GM12891 (cell line): ENCODE data around the gene SLIT1.

Experiments used
- DNase-seq: peaks from one replicate; pipeline ENCODE4 v3.0.0; 2011; ENCODE audit warnings: low spot score; ENCODE audit not compliant: insufficient read length
- FAIRE-seq: peaks from 2 replicates; lab custom pipeline; 2011; peaks lifted over from hg19 to GRCh38; lab: Jason Lieb, UNC
- PAX5 ChIP-seq: IDR thresholded peaks from 2 replicates; pipeline ENCODE4 v1.6.1; 2011; ENCODE audit warnings: low read length, moderate library complexity, mild to moderate bottlenecking; ENCODE audit not compliant: insufficient read depth, severe bottlenecking
- POLR2A ChIP-seq: IDR thresholded peaks from 2 replicates; pipeline ENCODE4 v1.6.1; 2011; ENCODE audit warnings: low read depth, low read length, control low read depth
- POLR2AphosphoS5 ChIP-seq: IDR thresholded peaks from 2 replicates; pipeline ENCODE4 v1.6.1; 2011; ENCODE audit warnings: low read depth, low read length, control low read depth
- POU2F2 ChIP-seq: IDR thresholded peaks from 2 replicates; pipeline ENCODE4 v1.6.1; 2011; ENCODE audit warnings: low read depth, mild to moderate bottlenecking, control low read depth, low read length, moderate library complexity
- SPI1 ChIP-seq: IDR thresholded peaks from 2 replicates; pipeline ENCODE4 v1.6.1; 2011; ENCODE audit warnings: low read depth, low read length, control low read depth
- TAF1 ChIP-seq: IDR thresholded peaks from 2 replicates; pipeline ENCODE4 v1.6.1; 2011; ENCODE audit warnings: low read depth, low read length, control low read depth

Gene SLIT1

GRCh38 chr10:97109547-97109946, 76.2 kb downstream of the SLIT1 start:
- no peak for DNase-seq
- TF ChIP-seq POU2F2, result no peak
- no peak for TF ChIP-seq SPI1
- FAIRE-seq, result no peak

GRCh38 chr10:97107551-97107950, 78.2 kb downstream of the SLIT1 start:
- no peak for TF ChIP-seq SPI1
- no peak for TF ChIP-seq POLR2A
- TF ChIP-seq PAX5, result no peak
- no peak for TF ChIP-seq POLR2AphosphoS5
- FAIRE-seq (no peak), DNase-seq (no peak)

GRCh38 chr10:97106207-97106606, 79.6 kb downstream of the SLIT1 start:
- FAIRE-seq (no peak), DNase-seq (no peak)
- no peak for TF ChIP-seq POU2F2
- no peak for TF ChIP-seq TAF1
- no peak for TF ChIP-seq POLR2AphosphoS5
- no peak for TF ChIP-seq POLR2A
- TF ChIP-seq PAX5, result no peak
- no peak for TF ChIP-seq SPI1

- no peak for TF ChIP-seq POLR2AphosphoS5
- TF ChIP-seq SPI1, result no peak
- no peak for TF ChIP-seq POLR2A
- no peak for TF ChIP-seq POU2F2
- no peak for TF ChIP-seq TAF1
- TF ChIP-seq PAX5, result no peak
- no peak for FAIRE-seq
- DNase-seq, result no peak
Measured at GRCh38 chr10:97105303-97105702, 80.5 kb downstream of the SLIT1 start.

DNA sequence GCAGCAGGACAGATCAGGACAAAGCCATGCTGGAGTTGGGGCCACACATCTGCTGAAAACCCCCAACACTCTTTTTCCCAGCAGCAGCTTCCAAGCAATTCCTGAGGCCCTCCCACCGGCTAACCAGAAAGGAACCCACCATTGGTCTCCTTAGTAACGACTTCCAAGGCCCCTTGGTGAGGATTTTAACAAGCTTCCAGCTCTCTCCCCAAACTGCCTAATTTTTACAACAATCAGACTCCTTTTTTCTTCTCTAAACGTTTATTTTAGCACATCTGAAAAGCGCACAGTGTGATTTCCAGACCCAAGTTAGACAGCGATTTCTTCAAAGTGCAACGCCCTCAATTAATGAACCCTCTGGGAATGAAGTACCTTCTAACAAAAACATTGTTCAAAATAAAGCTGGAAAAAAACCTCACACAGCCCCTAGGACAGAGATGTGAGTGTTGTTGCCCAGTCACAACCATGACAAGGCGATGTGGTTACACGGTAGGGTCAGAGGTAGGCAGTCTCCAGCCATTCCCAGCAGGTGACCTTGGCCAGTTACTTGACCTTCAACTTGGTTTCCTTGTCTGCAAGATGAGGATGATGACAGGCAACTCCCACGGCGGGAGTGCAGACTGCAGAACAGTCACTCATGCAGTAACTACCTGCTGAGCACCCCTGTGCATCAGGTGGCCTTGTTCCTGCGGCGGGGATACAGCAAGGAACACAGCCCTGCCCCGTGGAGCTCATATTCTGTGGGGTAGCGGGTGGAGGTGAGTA, 82.3 kb downstream of the SLIT1 start:
- DNase-seq (no peak), FAIRE-seq (no peak)
- TF ChIP-seq POLR2A, result no peak
- TF ChIP-seq SPI1, result no peak
- TF ChIP-seq POU2F2, result no peak
- no peak for TF ChIP-seq TAF1
- TF ChIP-seq POLR2AphosphoS5, result no peak
- TF ChIP-seq PAX5, result no peak

- no peak for TF ChIP-seq POLR2A
- DNase-seq (no peak), FAIRE-seq (no peak)
Measured at GRCh38 chr10:97102441-97102840, 83.3 kb downstream of the SLIT1 start.

- TF ChIP-seq POLR2AphosphoS5, result no peak
- no peak for TF ChIP-seq SPI1
- TF ChIP-seq PAX5, result no peak
- TF ChIP-seq TAF1, result no peak
- no peak for TF ChIP-seq POU2F2
- no peak for TF ChIP-seq POLR2A
- no peak for FAIRE-seq
- no peak for DNase-seq
Measured at GRCh38 chr10:97101166-97101940, 84.4 kb downstream of the SLIT1 start.

GRCh38 chr10:97100657-97101056, 85.1 kb downstream of the SLIT1 start:
- DNase-seq (no peak), FAIRE-seq (no peak)
- TF ChIP-seq SPI1 (no peak), POLR2AphosphoS5 (no peak), PAX5 (no peak), POLR2A (no peak)

DNA sequence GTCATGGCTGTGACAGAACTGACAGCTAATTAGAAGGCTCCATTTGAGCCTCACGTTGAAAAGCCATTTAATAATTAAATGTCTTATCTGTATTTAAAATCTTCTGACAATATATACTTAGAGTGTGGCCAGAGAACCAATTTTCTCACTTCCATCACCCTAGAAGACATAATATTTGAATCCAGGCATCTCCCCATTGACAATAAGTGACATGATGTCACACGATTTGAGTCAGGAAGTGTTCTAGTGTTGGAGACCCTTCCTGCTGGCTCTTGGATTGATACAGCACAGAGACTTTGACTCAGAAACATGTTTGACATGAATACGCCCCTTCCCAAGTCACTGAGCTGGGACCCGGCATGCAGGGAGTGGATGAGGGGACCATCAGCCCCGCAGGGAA, 85.9 kb downstream of the SLIT1 start:
- FAIRE-seq (no peak), DNase-seq (no peak)
- TF ChIP-seq SPI1 (no peak), POU2F2 (no peak)

DNA sequence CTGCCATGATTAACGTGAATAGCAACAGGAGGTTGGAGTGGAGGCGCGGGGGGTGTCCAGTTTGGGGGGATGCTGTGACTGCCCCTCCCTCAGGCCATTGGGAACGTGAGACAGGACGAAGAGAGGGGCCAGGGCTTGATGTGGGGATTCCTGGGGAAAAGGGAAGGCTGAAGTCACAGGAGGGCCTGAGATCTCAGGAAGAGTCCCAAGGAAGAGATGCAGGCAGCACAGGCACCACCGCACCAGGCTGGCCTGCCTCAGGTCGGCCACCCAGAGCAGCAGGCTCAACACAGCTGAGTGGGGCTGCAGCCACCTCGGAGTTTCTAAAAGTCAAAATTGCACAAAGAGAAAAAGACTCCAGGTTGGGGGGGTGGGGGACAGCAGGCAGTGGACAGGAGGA, 86.7 kb downstream of the SLIT1 start:
- no peak for TF ChIP-seq SPI1
- TF ChIP-seq POLR2AphosphoS5, result no peak
- TF ChIP-seq PAX5, result no peak
- no peak for TF ChIP-seq POLR2A
- TF ChIP-seq TAF1, result no peak
- TF ChIP-seq POU2F2, result no peak
- DNase-seq, result no peak
- FAIRE-seq, result no peak

GRCh38 chr10:97097084-97097433, 88.7 kb downstream of the SLIT1 start:
- DNase-seq (no peak), FAIRE-seq (no peak)
- TF ChIP-seq POLR2AphosphoS5 (no peak), TAF1 (no peak), POLR2A (no peak), POU2F2 (no peak), SPI1 (no peak), PAX5 (no peak)
